OCI-LY3 (cell line): ENCODE data around the gene ARID2.

Experiments
- CTCF ChIP-seq: fragments of 200-600, 300-600 bp; sonication (generic); IDR thresholded peaks from 2 replicates; pipeline ENCODE4 v1.5.1; 2014; ENCODE audit warnings: antibody characterized with exemption, low read length, low read depth
- EZH2phosphoT487 ChIP-seq: fragments of 200-600 bp; shearing (Covaris generic); IDR thresholded peaks from 2 replicates; pipeline ENCODE4 v1.6.1; 2018; ENCODE audit warnings: antibody characterized with exemption, mixed run types, low read depth

GRCh38 chr12:45849289-45849688, 119.8 kb downstream of the ARID2 start:
- TF ChIP-seq CTCF (no peak), EZH2phosphoT487 (no peak)
